Epithelial cell of umbilical artery (primary cell): ENCODE measurements around the gene GEMIN8. TPM values are rescaled to one million over a fixed set of nuclear protein-coding genes. Genes with fewer than 3 reads are reported as not detected.

ENCODE experiments used
- total RNA-seq: library from RNA; depleted of rRNA; stranded (reverse); fragments of >200 nt; gene quantifications from 2 replicates; pipeline ENCODE4 v1.2.3, GENCODE V29; 2014

The GEMIN8 gene
- 16.6 and 17.0 TPM in 2 replicates for total RNA-seq

GRCh38 chrX:14029425-14030173 lies at the start of gene GEMIN8:
Gene GEMIN8 (minus strand): TSS chrX:14029892. CDS start chrX:14021478, 8,414 bp downstream.

Other genes starting within 250 kb of the GEMIN8 start
- 0.46 and 2.3 TPM in 2 replicates for gene GPM6B, start 212.8 kb downstream of the GEMIN8 start, total RNA-seq